ENCODE data around the gene INTS12. TPM values are rescaled to one million over a fixed set of nuclear protein-coding genes. Genes with fewer than 3 reads are reported as not detected.

The INTS12 gene
- total RNA-seq, 5 donors from 2014 or later (not counting 1 experiment from before 2014, with no cell fraction given) = 14.5 to 23.8 (median 17.3) TPM

DNA sequence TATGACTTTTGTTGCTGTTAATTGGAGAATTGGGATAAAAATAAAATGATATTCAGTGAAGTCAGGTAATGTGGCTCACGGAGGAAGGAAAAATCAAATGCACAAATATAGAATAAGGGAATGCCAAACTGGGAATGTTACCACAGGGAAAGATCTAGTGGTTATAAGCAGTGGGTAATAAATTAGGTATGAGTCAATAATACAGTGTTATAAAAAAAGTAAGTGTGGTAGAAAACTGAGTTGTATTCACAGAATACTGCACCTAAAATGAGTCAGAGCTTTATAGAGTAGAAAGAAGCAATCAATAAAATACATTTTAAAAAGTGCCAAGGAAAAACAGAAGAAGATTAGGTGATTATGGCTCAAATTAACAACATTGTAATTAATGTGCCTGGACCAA, 34.5 kb downstream of the INTS12 start:
- H3K36me3 Mint-ChIP-seq = no peaks in the 10 kb centered on the region
- H3K4me1 ChIP-seq (ENCODE audit: control insufficient read depth in 1 of 2, extremely low read depth in 1 of 2, insufficient read depth in 2 of 2, low read length in 2 of 2) = no peaks in the 10 kb centered on the region
- ChIA-PET CTCF (interaction anchor here in 1 of 2 donors (0.6 kb wide), 1 partner anchor 759 kb away, joined by 3 read pairs; no protein-coding TSS in a partner anchor), POLR2A (no interaction called here)
- no peak overlapping the region for H3K4me3 ChIP-seq (ENCODE audit: control insufficient read depth in 1 of 2, extremely low read depth in 1 of 2, low read length in 1 of 2)
- H3K4me1 Mint-ChIP-seq = no peaks in the 10 kb centered on the region
- no peaks in the 10 kb centered on the region for H3K9me3 ChIP-seq
- H3K27ac Mint-ChIP-seq = no peak overlapping the region
- H3K27ac ChIP-seq (ENCODE audit: low read length) = no peak overlapping the region
- ATAC-seq (replicated peaks in 1 of 4) = no peak
- H3K9me3 Mint-ChIP-seq = no peaks in the 10 kb centered on the region
- H3K27me3 Mint-ChIP-seq = peaks cover 8 to 14% of the 10 kb centered on the region in 2 donors
- 71% methylated on average over 1 of the region's 1 CpG for WGBS (ENCODE audit: insufficient coverage)
- no peaks in the 10 kb centered on the region for H3K36me3 ChIP-seq (ENCODE audit: control insufficient read depth in 2 of 2, extremely low read depth in 1 of 2, insufficient read depth in 1 of 2, low read length in 1 of 2)
- no peak for DNase-seq
- no peak overlapping the region for H3K4me3 Mint-ChIP-seq
- no peaks in the 10 kb centered on the region for H3K27me3 ChIP-seq (replicated peaks in 1 of 2; ENCODE audit: control insufficient read depth in 2 of 2, extremely low read depth in 1 of 2, insufficient read depth in 2 of 2, low read length in 1 of 2)

DNA sequence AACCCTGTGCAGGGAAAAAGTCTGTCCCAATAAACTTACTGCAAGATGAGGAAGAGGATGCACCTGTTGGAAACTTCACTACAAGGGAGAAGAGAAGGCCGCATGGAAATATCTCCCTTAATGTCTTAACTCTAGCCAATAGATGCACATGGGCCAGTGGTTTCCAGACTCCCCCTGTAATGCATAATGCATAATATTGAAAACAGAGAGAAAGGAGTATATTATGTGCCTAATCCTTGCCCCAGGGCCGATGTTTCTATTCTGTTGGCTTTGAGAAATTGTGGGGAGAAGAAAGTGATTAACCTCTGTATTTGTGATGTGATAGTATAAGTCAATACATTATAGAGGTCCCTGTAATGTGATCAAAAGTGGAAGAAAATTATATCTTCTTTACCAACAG, 37.2 kb downstream of the INTS12 start:
- no peaks in the 10 kb centered on the region for H3K36me3 ChIP-seq (ENCODE audit: control insufficient read depth in 2 of 2, extremely low read depth in 1 of 2, insufficient read depth in 1 of 2, low read length in 1 of 2)
- ChIA-PET CTCF (no interaction called here), POLR2A (no interaction called here)
- no peaks in the 10 kb centered on the region for H3K4me1 Mint-ChIP-seq
- no peaks in the 10 kb centered on the region for H3K4me1 ChIP-seq (ENCODE audit: control insufficient read depth in 1 of 2, extremely low read depth in 1 of 2, insufficient read depth in 2 of 2, low read length in 2 of 2)
- no peak overlapping the region for H3K27ac ChIP-seq (ENCODE audit: low read length)
- no peak overlapping the region for H3K4me3 ChIP-seq (ENCODE audit: control insufficient read depth in 1 of 2, extremely low read depth in 1 of 2, low read length in 1 of 2)
- H3K4me3 Mint-ChIP-seq = no peak overlapping the region
- H3K27me3 Mint-ChIP-seq = peaks cover 11 to 26% of the 10 kb centered on the region in 2 donors
- H3K9me3 Mint-ChIP-seq = no peaks in the 10 kb centered on the region
- H3K36me3 Mint-ChIP-seq = no peaks in the 10 kb centered on the region
- no peak overlapping the region for H3K27ac Mint-ChIP-seq
- WGBS (ENCODE audit: insufficient coverage) = no CpG with 5 or more reads among the region's 2 CpGs
- no peaks in the 10 kb centered on the region for H3K9me3 ChIP-seq
- DNase-seq (no peak), ATAC-seq (replicated peaks in 1 of 4) (no peak)
- H3K27me3 ChIP-seq (replicated peaks in 1 of 2; ENCODE audit: control insufficient read depth in 2 of 2, extremely low read depth in 1 of 2, insufficient read depth in 2 of 2, low read length in 1 of 2) = peaks cover 0 to 2% of the 10 kb centered on the region in 2 experiments

DNA sequence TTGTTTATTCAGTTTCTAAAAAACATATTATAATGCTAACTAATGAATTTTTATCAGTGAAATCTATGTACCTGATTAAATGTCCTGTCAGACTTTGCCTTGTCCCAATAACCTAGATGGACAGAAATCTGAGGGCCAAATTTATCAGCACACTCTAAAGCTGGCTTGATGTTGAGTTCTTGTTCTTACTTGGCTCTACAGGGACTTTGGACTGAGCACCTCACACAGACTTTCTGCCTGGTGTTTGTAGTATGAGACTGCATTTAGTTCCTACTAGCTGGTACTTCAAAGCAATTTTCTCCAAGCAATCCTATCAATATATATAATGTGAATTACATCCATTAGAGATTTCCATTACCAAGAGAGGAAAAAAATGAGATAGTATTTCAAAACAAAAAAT, 37.8 kb downstream of the INTS12 start:
- CTCF ChIA-PET = no interaction called here
- no peak overlapping the region for H3K27ac Mint-ChIP-seq
- H3K9me3 Mint-ChIP-seq = no peaks in the 10 kb centered on the region
- POLR2A ChIA-PET = no interaction called here
- H3K27me3 Mint-ChIP-seq = peaks cover 14 to 26% of the 10 kb centered on the region in 2 donors
- H3K4me3 Mint-ChIP-seq = no peak overlapping the region
- Histone ChIP-seq H3K27me3 (replicated peaks in 1 of 2; ENCODE audit: control insufficient read depth in 2 of 2, extremely low read depth in 1 of 2, insufficient read depth in 2 of 2, low read length in 1 of 2) (peaks cover 0 to 2% of the 10 kb centered on the region in 2 experiments), H3K4me1 (ENCODE audit: control insufficient read depth in 1 of 2, extremely low read depth in 1 of 2, insufficient read depth in 2 of 2, low read length in 2 of 2) (no peaks in the 10 kb centered on the region), H3K36me3 (ENCODE audit: control insufficient read depth in 2 of 2, extremely low read depth in 1 of 2, insufficient read depth in 1 of 2, low read length in 1 of 2) (no peaks in the 10 kb centered on the region), H3K27ac (ENCODE audit: low read length) (no peak overlapping the region), H3K4me3 (ENCODE audit: control insufficient read depth in 1 of 2, extremely low read depth in 1 of 2, low read length in 1 of 2) (no peak overlapping the region), H3K9me3 (no peaks in the 10 kb centered on the region)
- ATAC-seq (replicated peaks in 1 of 4) (no peak), DNase-seq (no peak)
- H3K36me3 Mint-ChIP-seq = no peaks in the 10 kb centered on the region
- H3K4me1 Mint-ChIP-seq = no peaks in the 10 kb centered on the region

DNA sequence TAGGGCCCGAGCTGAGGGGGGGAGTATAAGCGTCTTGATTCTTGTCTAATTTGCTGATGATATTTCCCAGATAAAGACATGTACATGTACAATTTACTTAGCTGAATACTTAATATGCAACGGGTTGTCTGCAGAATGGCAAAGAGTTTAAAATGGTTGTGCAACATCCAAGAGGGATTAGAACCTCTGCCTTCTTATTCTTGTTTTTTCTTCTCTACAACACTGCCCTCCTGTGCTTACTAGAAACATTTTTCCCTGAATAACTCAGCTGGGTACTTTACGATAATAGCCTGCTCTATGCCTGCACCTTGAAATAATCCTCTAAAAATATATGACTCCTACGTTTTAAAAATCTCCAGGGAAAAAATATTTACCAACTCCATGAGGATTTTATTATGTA, 41.8 kb downstream of the INTS12 start:
- H3K4me1 ChIP-seq (ENCODE audit: control insufficient read depth in 1 of 2, extremely low read depth in 1 of 2, insufficient read depth in 2 of 2, low read length in 2 of 2) = no peaks in the 10 kb centered on the region
- H3K36me3 ChIP-seq (ENCODE audit: control insufficient read depth in 2 of 2, extremely low read depth in 1 of 2, insufficient read depth in 1 of 2, low read length in 1 of 2) = no peaks in the 10 kb centered on the region
- ChIA-PET POLR2A (no interaction called here), CTCF (no interaction called here)
- peaks cover 0 to 10% of the 10 kb centered on the region in 2 experiments for H3K27me3 ChIP-seq (replicated peaks in 1 of 2; ENCODE audit: control insufficient read depth in 2 of 2, extremely low read depth in 1 of 2, insufficient read depth in 2 of 2, low read length in 1 of 2)
- no peak overlapping the region for H3K4me3 ChIP-seq (ENCODE audit: control insufficient read depth in 1 of 2, extremely low read depth in 1 of 2, low read length in 1 of 2)
- no peaks in the 10 kb centered on the region for H3K36me3 Mint-ChIP-seq
- no peaks in the 10 kb centered on the region for H3K9me3 ChIP-seq
- ATAC-seq (replicated peaks in 1 of 4) = no peak
- 80% methylated on average over 1 of the region's 5 CpGs for WGBS (ENCODE audit: insufficient coverage)
- no peaks in the 10 kb centered on the region for H3K9me3 Mint-ChIP-seq
- DNase-seq = no peak
- no peak overlapping the region for H3K27ac ChIP-seq (ENCODE audit: low read length)
- peaks cover 10 to 15% of the 10 kb centered on the region in 2 donors for H3K27me3 Mint-ChIP-seq
- H3K4me3 Mint-ChIP-seq = no peak overlapping the region
- H3K4me1 Mint-ChIP-seq = no peaks in the 10 kb centered on the region
- H3K27ac Mint-ChIP-seq = no peak overlapping the region

DNA sequence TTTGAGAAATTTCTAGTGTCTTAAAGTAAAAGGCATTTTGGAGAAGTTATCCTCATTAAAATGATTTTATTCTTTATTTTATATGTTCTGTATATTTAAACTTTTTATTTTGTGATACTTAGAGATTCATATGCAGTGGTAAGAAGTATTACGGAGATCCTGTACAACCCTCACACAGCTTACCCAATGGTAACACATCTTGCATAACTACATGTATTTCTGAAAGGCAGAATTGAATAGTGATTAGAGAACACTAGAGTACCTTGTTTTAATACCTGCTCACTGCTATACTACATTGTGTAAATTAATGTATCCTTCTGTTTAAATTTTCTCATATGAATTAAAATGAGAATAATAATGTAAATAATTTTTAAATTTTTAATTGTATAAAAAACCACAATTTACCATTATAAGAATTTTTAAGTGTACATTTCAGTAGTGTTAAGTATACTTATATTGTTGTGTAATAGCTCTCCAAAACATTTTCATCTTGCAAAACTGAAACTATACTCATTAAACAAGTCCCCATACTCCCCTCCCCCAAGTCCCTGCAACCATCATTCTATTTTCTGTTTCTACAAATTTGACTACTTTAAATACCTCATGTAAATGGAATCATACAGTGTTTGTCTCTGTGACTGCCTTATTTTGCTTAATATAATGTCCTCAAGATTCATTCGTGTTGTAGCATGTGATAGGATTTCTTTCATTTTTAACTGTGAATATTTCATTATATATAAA, 45.4 kb downstream of the INTS12 start:
- no peak for DNase-seq
- no peak overlapping the region for H3K27ac Mint-ChIP-seq
- Histone ChIP-seq H3K9me3 (no peaks in the 10 kb centered on the region), H3K36me3 (ENCODE audit: control insufficient read depth in 2 of 2, extremely low read depth in 1 of 2, insufficient read depth in 1 of 2, low read length in 1 of 2) (no peaks in the 10 kb centered on the region), H3K4me3 (ENCODE audit: control insufficient read depth in 1 of 2, extremely low read depth in 1 of 2, low read length in 1 of 2) (no peak overlapping the region), H3K27ac (ENCODE audit: low read length) (no peak overlapping the region), H3K4me1 (ENCODE audit: control insufficient read depth in 1 of 2, extremely low read depth in 1 of 2, insufficient read depth in 2 of 2, low read length in 2 of 2) (no peaks in the 10 kb centered on the region), H3K27me3 (replicated peaks in 1 of 2; ENCODE audit: control insufficient read depth in 2 of 2, extremely low read depth in 1 of 2, insufficient read depth in 2 of 2, low read length in 1 of 2) (peaks cover 0 to 8% of the 10 kb centered on the region in 2 experiments)
- no peak for ATAC-seq (replicated peaks in 1 of 4)
- H3K36me3 Mint-ChIP-seq = no peaks in the 10 kb centered on the region
- POLR2A ChIA-PET = no interaction called here
- no peak overlapping the region for H3K4me3 Mint-ChIP-seq
- CTCF ChIA-PET = no interaction called here
- no CpG with 5 or more reads among the region's 2 CpGs for WGBS (ENCODE audit: insufficient coverage)
- no peaks in the 10 kb centered on the region for H3K4me1 Mint-ChIP-seq
- H3K27me3 Mint-ChIP-seq = peaks cover 4 to 11% of the 10 kb centered on the region in 2 donors
- H3K9me3 Mint-ChIP-seq = no peaks in the 10 kb centered on the region

DNA sequence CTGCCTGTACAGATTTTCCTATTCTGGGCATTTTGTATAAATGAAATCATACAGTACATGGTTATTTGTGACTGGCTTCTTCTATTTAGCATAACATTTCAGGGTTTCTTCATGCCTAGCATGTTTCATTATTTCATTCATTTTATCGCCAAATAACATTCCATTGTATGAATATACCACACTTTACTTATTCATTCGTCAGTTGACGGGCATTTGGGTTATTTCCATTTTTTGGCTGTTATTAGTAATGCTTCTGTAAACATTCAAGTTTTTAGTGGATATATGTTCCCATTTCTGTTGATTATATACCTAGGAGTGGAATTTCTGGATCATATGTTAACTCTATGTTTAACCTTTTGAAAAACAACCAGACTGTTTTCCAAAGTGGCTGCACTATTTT, 47.5 kb downstream of the INTS12 start:
- H3K4me3 Mint-ChIP-seq = no peak overlapping the region
- Histone ChIP-seq H3K27me3 (replicated peaks in 1 of 2; ENCODE audit: control insufficient read depth in 2 of 2, extremely low read depth in 1 of 2, insufficient read depth in 2 of 2, low read length in 1 of 2) (peaks cover 0 to 8% of the 10 kb centered on the region in 2 experiments), H3K9me3 (no peaks in the 10 kb centered on the region), H3K4me1 (ENCODE audit: control insufficient read depth in 1 of 2, extremely low read depth in 1 of 2, insufficient read depth in 2 of 2, low read length in 2 of 2) (no peaks in the 10 kb centered on the region), H3K27ac (ENCODE audit: low read length) (no peak overlapping the region), H3K4me3 (ENCODE audit: control insufficient read depth in 1 of 2, extremely low read depth in 1 of 2, low read length in 1 of 2) (no peak overlapping the region), H3K36me3 (ENCODE audit: control insufficient read depth in 2 of 2, extremely low read depth in 1 of 2, insufficient read depth in 1 of 2, low read length in 1 of 2) (no peaks in the 10 kb centered on the region)
- no peak overlapping the region for H3K27ac Mint-ChIP-seq
- CTCF ChIA-PET = no interaction called here
- H3K9me3 Mint-ChIP-seq = no peaks in the 10 kb centered on the region
- POLR2A ChIA-PET = no interaction called here
- H3K36me3 Mint-ChIP-seq = no peaks in the 10 kb centered on the region
- H3K4me1 Mint-ChIP-seq = no peaks in the 10 kb centered on the region
- DNase-seq (no peak), ATAC-seq (replicated peaks in 1 of 4) (no peak)
- no CpG with 5 or more reads among the region's 3 CpGs for WGBS (ENCODE audit: insufficient coverage)
- H3K27me3 Mint-ChIP-seq = peaks cover 5 to 8% of the 10 kb centered on the region in 2 donors
